ENCODE data around the gene NACA. TPM values are rescaled to one million over a fixed set of nuclear protein-coding genes. Genes with fewer than 3 reads are reported as not detected.
A peak's percentile ranks its signal among the peaks of the same experiment; 100 is the strongest.

NACA gene
- total RNA-seq, 1 donor from 2014 or later = 811 TPM

DNA sequence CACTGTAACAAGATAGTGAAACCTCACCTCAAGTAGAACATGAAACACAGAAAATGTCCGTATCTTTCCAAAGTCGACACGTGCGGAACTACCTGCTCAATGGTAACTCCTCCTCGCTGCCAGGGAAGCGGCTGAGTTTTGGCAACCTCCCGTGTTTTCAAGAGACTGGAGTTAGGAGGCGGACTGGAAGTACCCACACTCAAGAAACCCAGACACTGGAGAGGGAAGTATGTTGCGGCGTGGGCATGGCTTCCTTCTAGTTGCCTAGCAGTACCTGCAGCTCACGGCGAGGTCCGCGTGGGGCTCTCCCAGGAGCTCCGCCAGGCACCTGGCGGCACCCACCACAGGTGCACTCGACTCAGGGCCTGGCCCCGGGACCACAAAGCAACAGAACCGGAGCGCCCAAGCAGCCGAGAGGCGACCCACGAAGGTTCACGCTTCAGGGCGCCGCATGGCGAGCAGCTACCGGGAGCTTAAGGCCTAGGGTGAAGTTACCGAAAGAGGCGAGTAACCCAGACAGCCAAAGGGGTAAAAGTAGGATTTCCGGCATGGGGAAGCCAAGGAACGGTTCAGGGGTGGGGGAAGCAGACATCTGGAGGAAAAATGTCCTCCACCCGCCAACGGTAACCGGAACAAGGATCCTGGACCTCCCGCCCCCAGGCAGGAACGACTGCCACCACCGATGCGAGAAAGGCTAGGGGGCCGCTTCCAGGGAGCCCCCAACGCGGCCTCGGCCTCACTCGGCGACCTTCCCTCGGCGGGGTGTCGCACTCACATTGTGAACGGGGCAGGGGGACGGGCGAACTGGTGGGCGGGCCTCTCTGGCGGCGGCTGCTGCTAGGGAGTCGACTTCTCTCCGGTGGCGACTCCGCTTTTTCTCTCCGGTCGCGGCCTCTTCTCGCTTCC is 37.6 kb downstream of the NACA start:
- H3K36me3 Mint-ChIP-seq (ENCODE audit: insufficient read depth) = peaks cover 13% of the 10 kb centered on the region
- H3K27ac Mint-ChIP-seq = peak overlapping the region; percentile 99
- peak; percentile 41 for DNase-seq (ENCODE audit: low spot score, unreplicated experiment)
- H3K27me3 Mint-ChIP-seq = no peaks in the 10 kb centered on the region
- H3K4me3 Mint-ChIP-seq (ENCODE audit: low read depth) = peak overlapping the region; percentile 96
- no peaks in the 10 kb centered on the region for H3K9me3 Mint-ChIP-seq (ENCODE audit: low read depth)
- TF ChIP-seq CTCF (IDR thresholded peaks at IDR 0.05; ENCODE audit: unreplicated experiment) = no peak
- H3K4me1 Mint-ChIP-seq (ENCODE audit: low read depth) = peaks cover 20% of the 10 kb centered on the region

GRCh38 chr12:56684745-56685359 is 40.2 kb downstream of the NACA start:
- Mint-ChIP-seq H3K9me3 (ENCODE audit: low read depth) (no peaks in the 10 kb centered on the region), H3K36me3 (ENCODE audit: insufficient read depth) (peaks cover 18% of the 10 kb centered on the region), H3K27me3 (no peaks in the 10 kb centered on the region), H3K4me1 (ENCODE audit: low read depth) (peaks cover 21% of the 10 kb centered on the region), H3K27ac (peak overlapping the region; percentile 90), H3K4me3 (ENCODE audit: low read depth) (peak overlapping the region; percentile 68)
- DNase-seq (ENCODE audit: low spot score, unreplicated experiment) = no peak
- no peak for TF ChIP-seq CTCF (IDR thresholded peaks at IDR 0.05; ENCODE audit: unreplicated experiment)

DNA sequence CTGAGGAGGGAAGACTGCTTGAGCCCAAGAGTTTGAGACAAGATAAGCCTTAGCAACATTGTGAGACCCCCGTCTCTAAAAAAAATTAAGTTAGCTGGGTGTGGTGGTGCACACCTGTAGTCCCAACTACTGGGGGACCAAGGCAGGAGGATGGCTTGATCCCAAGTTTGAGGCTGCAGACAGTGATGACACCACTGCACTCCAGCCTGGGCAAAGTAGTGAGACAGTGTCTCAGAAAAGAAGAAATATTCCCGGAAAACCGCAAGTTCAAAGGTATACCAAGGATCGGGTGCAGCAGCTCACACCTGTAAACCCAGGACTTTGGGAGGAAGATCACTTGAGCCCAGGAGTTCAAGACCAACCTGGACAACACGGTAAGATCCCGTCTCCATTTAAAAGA is 42.8 kb downstream of the NACA start:
- DNase-seq (ENCODE audit: low spot score, unreplicated experiment) = no peak
- Mint-ChIP-seq H3K9me3 (ENCODE audit: low read depth) (no peaks in the 10 kb centered on the region), H3K4me1 (ENCODE audit: low read depth) (peaks cover 19% of the 10 kb centered on the region), H3K36me3 (ENCODE audit: insufficient read depth) (peaks cover 18% of the 10 kb centered on the region), H3K4me3 (ENCODE audit: low read depth) (peak overlapping the region; percentile 35), H3K27ac (no peak overlapping the region), H3K27me3 (no peaks in the 10 kb centered on the region)
- TF ChIP-seq CTCF (IDR thresholded peaks at IDR 0.05; ENCODE audit: unreplicated experiment) = no peak

- Mint-ChIP-seq H3K4me1 (ENCODE audit: low read depth) (peaks cover 15% of the 10 kb centered on the region), H3K4me3 (ENCODE audit: low read depth) (no peak overlapping the region), H3K36me3 (ENCODE audit: insufficient read depth) (peaks cover 17% of the 10 kb centered on the region), H3K9me3 (ENCODE audit: low read depth) (no peaks in the 10 kb centered on the region), H3K27ac (peak overlapping the region; percentile 64), H3K27me3 (no peaks in the 10 kb centered on the region)
- TF ChIP-seq CTCF (IDR thresholded peaks at IDR 0.05; ENCODE audit: unreplicated experiment) = no peak
- DNase-seq (ENCODE audit: low spot score, unreplicated experiment) = no peak
Measured at GRCh38 chr12:56679883-56680575, 45.1 kb downstream of the NACA start.

- no peaks in the 10 kb centered on the region for H3K9me3 Mint-ChIP-seq (ENCODE audit: low read depth)
- peaks cover 8% of the 10 kb centered on the region for H3K36me3 Mint-ChIP-seq (ENCODE audit: insufficient read depth)
- no peak overlapping the region for H3K4me3 Mint-ChIP-seq (ENCODE audit: low read depth)
- DNase-seq (ENCODE audit: low spot score, unreplicated experiment) = no peak
- no peaks in the 10 kb centered on the region for H3K27me3 Mint-ChIP-seq
- H3K4me1 Mint-ChIP-seq (ENCODE audit: low read depth) = peaks cover 3% of the 10 kb centered on the region
- peak overlapping the region; percentile 76 for H3K27ac Mint-ChIP-seq
- TF ChIP-seq CTCF (IDR thresholded peaks at IDR 0.05; ENCODE audit: unreplicated experiment) = no peak
Measured at GRCh38 chr12:56678852-56679251, 46.2 kb downstream of the NACA start.
